Endothelial cell of umbilical vein (primary cell): ENCODE data around the gene MYO16.

Experiments
- EZH2 ChIP-seq: IDR thresholded peaks from 2 replicates; pipeline ENCODE4 v1.6.1; 2012; ENCODE audit warnings: borderline replicate concordance, low read depth, mild to moderate bottlenecking, moderate library complexity, low read length, inconsistent platforms; ENCODE audit not compliant: severe bottlenecking
- FOS ChIP-seq: IDR thresholded peaks from 2 replicates; pipeline ENCODE4 v1.6.1; 2011; ENCODE audit warnings: mild to moderate bottlenecking, low read length, moderate library complexity, borderline replicate concordance; ENCODE audit not compliant: insufficient read depth
- GATA2 ChIP-seq: IDR thresholded peaks from 2 replicates; pipeline ENCODE4 v1.7.0; 2011; ENCODE audit warnings: low read depth, mild to moderate bottlenecking, moderate library complexity, mixed read lengths, low read length; ENCODE audit not compliant: insufficient read length, insufficient read depth
- MYC ChIP-seq: IDR thresholded peaks from one replicate; pipeline ENCODE4 v1.6.1; 2011; ENCODE audit warnings: mild to moderate bottlenecking, low read depth, low read length
- POLR2A ChIP-seq: IDR thresholded peaks from 2 replicates; pipeline ENCODE4 v1.6.1; 2012; ENCODE audit warnings: low read depth, mild to moderate bottlenecking, control low read depth, low read length
- POLR2AphosphoS5 ChIP-seq: IDR thresholded peaks from 2 replicates; pipeline ENCODE4 v1.6.1; 2012; ENCODE audit warnings: low read depth, mild to moderate bottlenecking, control low read depth, low read length, moderate library complexity; ENCODE audit not compliant: insufficient read depth
- TF ChIP-seq, protein P1 (sequence below), 2 donors: IDR thresholded peaks; 1 replicate in 1 of 2; 2 replicates in 1 of 2; pipeline ENCODE4 v1.5.1; 2011; ENCODE audit warnings: low read length in 2 of 2, mild to moderate bottlenecking in 2 of 2, moderate library complexity in 2 of 2, control low read depth in 1 of 2, inconsistent platforms in 1 of 2, low read depth in 1 of 2; ENCODE audit not compliant: insufficient read depth in 1 of 2; ENCODE audit errors: extremely low read depth in 1 of 2

DNA sequence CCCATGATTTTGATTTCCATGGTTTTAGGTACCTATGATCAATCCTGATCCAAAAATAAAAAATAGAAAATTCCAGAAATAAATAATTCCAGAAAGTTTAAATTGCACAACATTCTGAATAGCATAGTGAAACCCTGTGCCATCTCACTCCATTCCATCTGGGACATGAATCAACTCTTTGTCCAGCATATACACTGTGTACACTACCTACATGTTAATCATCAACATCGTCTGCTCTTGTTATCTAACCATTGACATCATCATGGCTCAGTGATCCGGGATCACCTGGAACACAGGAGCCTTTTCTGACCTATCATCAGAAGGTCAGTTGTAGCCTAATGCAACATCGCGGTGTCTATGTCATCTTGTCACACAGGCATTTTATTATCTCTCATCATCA is 75.6 kb downstream of the MYO16 start:
- TF ChIP-seq, protein P1, sequence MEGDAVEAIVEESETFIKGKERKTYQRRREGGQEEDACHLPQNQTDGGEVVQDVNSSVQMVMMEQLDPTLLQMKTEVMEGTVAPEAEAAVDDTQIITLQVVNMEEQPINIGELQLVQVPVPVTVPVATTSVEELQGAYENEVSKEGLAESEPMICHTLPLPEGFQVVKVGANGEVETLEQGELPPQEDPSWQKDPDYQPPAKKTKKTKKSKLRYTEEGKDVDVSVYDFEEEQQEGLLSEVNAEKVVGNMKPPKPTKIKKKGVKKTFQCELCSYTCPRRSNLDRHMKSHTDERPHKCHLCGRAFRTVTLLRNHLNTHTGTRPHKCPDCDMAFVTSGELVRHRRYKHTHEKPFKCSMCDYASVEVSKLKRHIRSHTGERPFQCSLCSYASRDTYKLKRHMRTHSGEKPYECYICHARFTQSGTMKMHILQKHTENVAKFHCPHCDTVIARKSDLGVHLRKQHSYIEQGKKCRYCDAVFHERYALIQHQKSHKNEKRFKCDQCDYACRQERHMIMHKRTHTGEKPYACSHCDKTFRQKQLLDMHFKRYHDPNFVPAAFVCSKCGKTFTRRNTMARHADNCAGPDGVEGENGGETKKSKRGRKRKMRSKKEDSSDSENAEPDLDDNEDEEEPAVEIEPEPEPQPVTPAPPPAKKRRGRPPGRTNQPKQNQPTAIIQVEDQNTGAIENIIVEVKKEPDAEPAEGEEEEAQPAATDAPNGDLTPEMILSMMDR (IDR thresholded peaks at IDR 0.05; ENCODE audit: extremely low read depth in 1 of 2, insufficient read depth in 1 of 2, low read depth in 1 of 2, low read length in 2 of 2), result no peak
- TF ChIP-seq POLR2A, result no peak
- TF ChIP-seq POLR2AphosphoS5, result no peak
- no peak for TF ChIP-seq EZH2
- no peak for TF ChIP-seq FOS
- TF ChIP-seq MYC, result no peak
- TF ChIP-seq GATA2, result no peak
